HepG2 (cell line): ENCODE measurements around the gene UTS2R. TPM values are rescaled to one million over a fixed set of nuclear protein-coding genes. Genes with fewer than 3 reads are reported as not detected.

Experiments
- BHLHE40 ChIP-seq: IDR thresholded peaks from 2 replicates; pipeline ENCODE4 v1.6.1; 2011; ENCODE audit warnings: low read length, improper control_type of control experiment
- CENPX ChIP-seq: sonication (generic); formaldehyde crosslinking; IDR thresholded peaks from 2 replicates; pipeline ENCODE4 v1.9.0; 2021; ENCODE audit warnings: mild to moderate bottlenecking, missing genetic modification reagents, moderate library complexity
- ETV5 ChIP-seq: IDR thresholded peaks from 2 replicates; pipeline ENCODE4 v1.6.1; 2018; ENCODE audit warnings: missing biosample characterization, missing genetic modification reagents, inconsistent platforms, borderline replicate concordance
- HMG20B ChIP-seq: conservative IDR thresholded peaks from 2 replicates; pipeline ENCODE4 v1.6.1; 2016; ENCODE audit warnings: missing genetic modification reagents, missing compliant biosample characterization
- IKZF1 ChIP-seq: fragments of 450-650 bp; IDR thresholded peaks from 2 replicates; pipeline ENCODE4 v1.7.1; 2016
- IKZF4 ChIP-seq: sonication (generic); formaldehyde crosslinking; IDR thresholded peaks from 2 replicates; pipeline ENCODE4 v1.5.1; 2020; ENCODE audit warnings: borderline replicate concordance, mild to moderate bottlenecking, low read depth, missing genetic modification reagents; ENCODE audit errors: not compliant biosample characterization
- KDM2A ChIP-seq: sonication (generic); formaldehyde crosslinking; IDR thresholded peaks from 2 replicates; pipeline ENCODE4 v1.4.0; 2020; ENCODE audit warnings: low read depth, missing genetic modification reagents, borderline replicate concordance
- MAFF ChIP-seq: IDR thresholded peaks from 2 replicates; pipeline ENCODE4 v1.6.1; 2011; ENCODE audit warnings: low read depth, low read length, improper control_type of control experiment
- NCOA5 ChIP-seq: sonication (generic); formaldehyde crosslinking; IDR thresholded peaks from 2 replicates; pipeline ENCODE4 v1.4.0; 2020; ENCODE audit warnings: missing genetic modification reagents
- NCOR1 ChIP-seq: fragments of 200-600 bp; sonication (generic); IDR thresholded peaks from 2 replicates; pipeline ENCODE4 v1.7.0; 2017; ENCODE audit warnings: antibody characterized with exemption, low read length, borderline replicate concordance
- NFYB ChIP-seq: sonication (generic); formaldehyde crosslinking; IDR thresholded peaks from 2 replicates; pipeline ENCODE4 v1.4.0; 2020; ENCODE audit warnings: missing genetic modification reagents
- SIX1 ChIP-seq: sonication (generic); formaldehyde crosslinking; IDR thresholded peaks from 2 replicates; pipeline ENCODE4 v1.4.0; 2020; ENCODE audit warnings: missing genetic modification reagents, borderline replicate concordance
- SP140L ChIP-seq: sonication (generic); formaldehyde crosslinking; IDR thresholded peaks from 2 replicates; pipeline ENCODE4 v1.4.0; 2020; ENCODE audit warnings: missing genetic modification reagents, borderline replicate concordance
- YEATS2 ChIP-seq: sonication (generic); formaldehyde crosslinking; IDR thresholded peaks from 2 replicates; pipeline ENCODE4 v1.4.0; 2020; ENCODE audit warnings: missing genetic modification reagents, borderline replicate concordance
- ZNF207 ChIP-seq: fragments of 450-650 bp; IDR thresholded peaks from 2 replicates; pipeline ENCODE4 v1.6.1; 2016; ENCODE audit warnings: antibody characterized with exemption, borderline replicate concordance
- ZNF382 ChIP-seq: sonication (generic); formaldehyde crosslinking; IDR thresholded peaks from 2 replicates; pipeline ENCODE4 v1.5.0; 2020; ENCODE audit warnings: missing genetic modification reagents, mild to moderate bottlenecking, borderline replicate concordance
- ZNF484 ChIP-seq: sonication (generic); formaldehyde crosslinking; IDR thresholded peaks from 2 replicates; pipeline ENCODE4 v1.5.1; 2020; ENCODE audit warnings: mild to moderate bottlenecking, low read depth, missing genetic modification reagents, borderline replicate concordance
- ZNF552 ChIP-seq: sonication (generic); formaldehyde crosslinking; IDR thresholded peaks from 2 replicates; pipeline ENCODE4 v1.9.0; 2022; ENCODE audit warnings: missing genetic modification reagents, mild to moderate bottlenecking, borderline replicate concordance
- ZNF619 ChIP-seq: sonication (generic); formaldehyde crosslinking; IDR thresholded peaks from 2 replicates; pipeline ENCODE4 v1.4.0; 2020; ENCODE audit warnings: mild to moderate bottlenecking, missing genetic modification reagents
- ZNF839 ChIP-seq: sonication (generic); formaldehyde crosslinking; IDR thresholded peaks from 2 replicates; pipeline ENCODE4 v1.4.0; 2020; ENCODE audit warnings: missing genetic modification reagents, mild to moderate bottlenecking, borderline replicate concordance
- ZNF883 ChIP-seq: sonication (generic); formaldehyde crosslinking; IDR thresholded peaks from 2 replicates; pipeline ENCODE4 v1.5.1; 2020; ENCODE audit warnings: mild to moderate bottlenecking, missing genetic modification reagents; ENCODE audit errors: not compliant biosample characterization
- polyA plus RNA-seq, 8 experiments: library from polyadenylated mRNA; depleted of rRNA in 3 of 8; stranded (reverse) in 7 of 8; unstranded in 1 of 8; fragments of >200 nt; fragmentation: Illumina TruSeq in 4 of 8; extraction: Trizol in 4 of 8; gene quantifications; 2 replicates each; pipeline versions ENCODE4 v1.2.1 to v1.2.3, GENCODE V29; 2011 to 2016; ENCODE audit warnings: low read depth in 4 of 8, missing spikeins in 1 of 8, mixed read lengths in 1 of 8; ENCODE audit not compliant: insufficient read depth in 1 of 8
- total RNA-seq, 5 experiments: library from RNA; depleted of rRNA; stranded (reverse); fragments of >200 nt; fragmentation: Illumina TruSeq; extraction: Trizol; gene quantifications; 2 replicates each; pipeline ENCODE4 v1.2.3, GENCODE V29; 2016; ENCODE audit warnings: low read depth in 1 of 5
- TF ChIP-seq, protein P1 (sequence below): IDR thresholded peaks from 2 replicates; pipeline ENCODE4 v1.6.1; 2016
- TF ChIP-seq, protein P2 (sequence below): sonication (generic); formaldehyde crosslinking; IDR thresholded peaks from 2 replicates; pipeline ENCODE4 v1.9.0; 2021; ENCODE audit warnings: missing genetic modification reagents, borderline replicate concordance
- TF ChIP-seq, protein P3 (sequence below): sonication (generic); formaldehyde crosslinking; IDR thresholded peaks from 2 replicates; pipeline ENCODE4 v1.8.1; 2023; ENCODE audit warnings: mild to moderate bottlenecking, moderate library complexity, missing genetic modification reagents
- TF ChIP-seq, protein P4 (sequence below): sonication (generic); formaldehyde crosslinking; IDR thresholded peaks from 2 replicates; pipeline ENCODE4 v1.5.0; 2020; ENCODE audit warnings: mild to moderate bottlenecking, low read depth, missing genetic modification reagents, borderline replicate concordance

UTS2R gene
- total and polyA plus RNA-seq, 2 of the 13 experiments (the other 11 are each of a cell fraction or from before 2014, with no cell fraction given), result 0.13 to 0.15 TPM

DNA sequence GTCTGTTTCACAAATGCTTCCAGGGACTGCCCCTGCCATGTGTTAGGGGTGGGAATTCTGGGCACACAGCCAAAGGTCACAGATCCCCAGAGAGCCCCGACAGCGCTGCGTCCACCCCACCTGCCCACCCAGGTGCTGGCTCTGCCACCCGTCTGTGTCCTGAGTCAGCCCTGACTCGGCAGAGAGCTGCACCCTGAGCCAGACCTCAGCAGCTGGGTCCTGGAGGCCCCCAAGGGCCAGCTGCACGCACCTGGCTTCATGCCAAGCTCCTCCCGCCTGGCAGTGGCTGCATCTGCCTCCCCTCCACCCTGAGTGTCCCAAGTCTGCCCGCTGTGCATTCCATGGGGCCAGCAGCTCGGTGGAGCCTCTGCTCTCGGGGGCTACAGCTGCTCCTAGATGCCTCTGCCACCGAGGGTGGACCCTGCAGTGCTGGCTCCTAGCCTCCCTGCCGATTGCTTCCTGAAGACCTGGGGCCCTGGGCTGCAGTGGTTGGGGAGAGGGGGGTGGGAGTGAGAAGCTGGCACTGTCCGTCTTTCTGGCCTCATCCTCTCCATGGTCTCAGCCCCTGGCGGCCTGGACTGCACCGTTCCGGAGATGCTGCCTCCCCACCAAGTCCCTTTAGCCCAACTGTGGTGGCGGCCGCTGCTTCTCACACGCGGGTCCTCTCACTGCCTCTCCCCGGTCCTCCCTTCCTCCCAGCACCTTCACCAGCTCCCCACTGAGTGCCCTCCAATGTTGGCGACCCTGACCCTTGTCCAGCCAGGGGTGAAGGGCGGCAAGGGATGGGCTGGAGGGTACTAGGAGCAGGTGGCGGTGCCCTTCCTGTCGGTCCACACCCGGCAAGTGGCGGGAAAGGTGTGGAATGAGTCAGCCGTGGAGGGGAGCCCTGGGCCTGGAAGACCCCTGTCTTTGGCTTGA lies 41.0 kb upstream of the UTS2R start (continued):
- peak; percentile 50; the same call in 1 of the 2 replicates for TF ChIP-seq ZNF839 (CRISPR knock-in tag)
- TF ChIP-seq, protein P1, sequence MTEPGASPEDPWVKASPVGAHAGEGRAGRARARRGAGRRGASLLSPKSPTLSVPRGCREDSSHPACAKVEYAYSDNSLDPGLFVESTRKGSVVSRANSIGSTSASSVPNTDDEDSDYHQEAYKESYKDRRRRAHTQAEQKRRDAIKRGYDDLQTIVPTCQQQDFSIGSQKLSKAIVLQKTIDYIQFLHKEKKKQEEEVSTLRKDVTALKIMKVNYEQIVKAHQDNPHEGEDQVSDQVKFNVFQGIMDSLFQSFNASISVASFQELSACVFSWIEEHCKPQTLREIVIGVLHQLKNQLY (CRISPR knock-in tag), result no peak
- TF ChIP-seq IKZF1, result no peak
- TF ChIP-seq BHLHE40, result peak; percentile 87
- TF ChIP-seq ZNF552 (CRISPR knock-in tag), result peak; percentile 78; the same call in 1 of the 2 replicates
- peak; percentile 53; the same call in 1 of the 2 replicates for TF ChIP-seq ETV5 (CRISPR knock-in tag)
- peak; percentile 57; the same call in 1 of the 2 replicates for TF ChIP-seq YEATS2
- TF ChIP-seq, protein P2, sequence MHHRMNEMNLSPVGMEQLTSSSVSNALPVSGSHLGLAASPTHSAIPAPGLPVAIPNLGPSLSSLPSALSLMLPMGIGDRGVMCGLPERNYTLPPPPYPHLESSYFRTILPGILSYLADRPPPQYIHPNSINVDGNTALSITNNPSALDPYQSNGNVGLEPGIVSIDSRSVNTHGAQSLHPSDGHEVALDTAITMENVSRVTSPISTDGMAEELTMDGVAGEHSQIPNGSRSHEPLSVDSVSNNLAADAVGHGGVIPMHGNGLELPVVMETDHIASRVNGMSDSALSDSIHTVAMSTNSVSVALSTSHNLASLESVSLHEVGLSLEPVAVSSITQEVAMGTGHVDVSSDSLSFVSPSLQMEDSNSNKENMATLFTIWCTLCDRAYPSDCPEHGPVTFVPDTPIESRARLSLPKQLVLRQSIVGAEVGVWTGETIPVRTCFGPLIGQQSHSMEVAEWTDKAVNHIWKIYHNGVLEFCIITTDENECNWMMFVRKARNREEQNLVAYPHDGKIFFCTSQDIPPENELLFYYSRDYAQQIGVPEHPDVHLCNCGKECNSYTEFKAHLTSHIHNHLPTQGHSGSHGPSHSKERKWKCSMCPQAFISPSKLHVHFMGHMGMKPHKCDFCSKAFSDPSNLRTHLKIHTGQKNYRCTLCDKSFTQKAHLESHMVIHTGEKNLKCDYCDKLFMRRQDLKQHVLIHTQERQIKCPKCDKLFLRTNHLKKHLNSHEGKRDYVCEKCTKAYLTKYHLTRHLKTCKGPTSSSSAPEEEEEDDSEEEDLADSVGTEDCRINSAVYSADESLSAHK (CRISPR knock-in tag), result no peak
- TF ChIP-seq NCOR1, result peak; percentile 74; the same call in 1 of the 2 replicates
- TF ChIP-seq, protein P3, sequence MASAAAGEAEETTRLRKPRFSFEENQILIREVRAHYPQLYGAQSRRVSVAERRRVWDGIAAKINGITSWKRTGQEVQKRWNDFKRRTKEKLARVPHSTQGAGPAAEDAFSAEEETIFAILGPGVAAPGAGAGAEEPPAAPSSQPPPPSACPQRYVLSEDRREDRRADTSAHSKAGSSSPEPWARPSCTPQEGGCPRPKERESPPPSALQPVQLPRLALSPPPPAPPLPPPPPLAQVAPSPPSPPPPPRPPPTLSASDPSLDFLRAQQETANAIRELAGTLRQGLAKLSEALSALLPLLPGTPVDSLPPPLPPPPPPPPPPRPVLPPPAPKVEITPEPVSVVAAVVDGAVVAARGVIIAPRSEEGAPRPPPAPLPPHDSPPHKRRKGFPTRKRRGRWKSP (CRISPR knock-in tag), result peak; percentile 35; the same call in 1 of the 2 replicates
- no peak for TF ChIP-seq IKZF4
- peak; percentile 91 for TF ChIP-seq ZNF619 (CRISPR knock-in tag)
- no peak for TF ChIP-seq ZNF484
- TF ChIP-seq KDM2A (CRISPR knock-in tag), result peak; percentile 72
- no peak for TF ChIP-seq ZNF382 (CRISPR knock-in tag)
- no peak for TF ChIP-seq ZNF883 (CRISPR knock-in tag)
- no peak for TF ChIP-seq SP140L (CRISPR knock-in tag)
- no peak for TF ChIP-seq CENPX (CRISPR knock-in tag)
- no peak for TF ChIP-seq SIX1 (CRISPR knock-in tag)
- TF ChIP-seq, protein P4, sequence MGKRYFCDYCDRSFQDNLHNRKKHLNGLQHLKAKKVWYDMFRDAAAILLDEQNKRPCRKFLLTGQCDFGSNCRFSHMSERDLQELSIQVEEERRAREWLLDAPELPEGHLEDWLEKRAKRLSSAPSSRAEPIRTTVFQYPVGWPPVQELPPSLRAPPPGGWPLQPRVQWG, result no peak
- no peak for TF ChIP-seq NFYB
- no peak for TF ChIP-seq ZNF207
- TF ChIP-seq MAFF, result peak; percentile 66; the same call in 1 of the 2 replicates
- no peak for TF ChIP-seq NCOA5
- TF ChIP-seq HMG20B (CRISPR knock-in tag), result peak; percentile 20; the same call in 1 of the 2 replicates
